ENCODE data around the gene ZSCAN21. TPM values are rescaled to one million over a fixed set of nuclear protein-coding genes. Genes with fewer than 3 reads are reported as not detected.

The ZSCAN21 gene
- polyA plus RNA-seq, 1 experiment, result 10.6 TPM

DNA sequence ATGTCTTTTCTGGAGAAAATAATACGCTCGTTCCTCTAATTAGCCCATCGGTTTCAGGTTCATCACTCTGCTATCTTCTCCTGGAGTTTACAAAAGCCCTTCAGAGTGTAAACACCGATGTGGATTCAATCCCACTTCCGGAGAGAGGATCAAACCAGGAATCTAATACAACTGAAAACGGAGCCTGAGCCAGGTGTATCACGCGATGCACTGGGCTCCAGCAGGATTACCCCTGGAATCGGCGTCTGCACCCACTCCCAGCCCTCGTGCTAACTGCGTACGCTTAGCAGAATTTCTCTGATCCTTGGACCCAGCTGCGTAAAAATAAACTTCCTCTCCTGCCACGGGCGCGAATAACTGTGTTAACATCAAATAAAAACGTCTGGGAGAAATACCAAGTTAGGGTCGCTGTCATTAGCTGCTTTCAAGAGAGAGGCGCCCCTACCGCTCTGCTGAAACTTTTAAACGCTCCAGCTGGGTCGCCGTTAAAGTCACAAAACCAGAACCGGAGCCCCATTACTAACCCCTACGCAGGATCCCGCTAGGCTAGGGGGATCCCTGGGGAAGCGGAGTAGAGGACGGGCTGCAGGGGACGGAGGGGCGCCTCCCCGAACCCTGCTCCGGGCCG, 31.4 kb downstream of the ZSCAN21 start:
- CTCF ChIA-PET, result interaction anchor here (0.7 to 1.4 kb wide), 3 partner anchors 14 to 24 kb away, joined by 3 to 5 read pairs (median 3); partner anchors contain the start of genes AP4M1 and MCM7
- POLR2A ChIA-PET, result no interaction called here
- peaks cover 13% of the 10 kb centered on the region for H3K36me3 ChIP-seq (ENCODE audit: control insufficient read depth, insufficient read depth, low read length)
- H3K27me3 ChIP-seq (ENCODE audit: control insufficient read depth, insufficient read depth, low read length), result no peaks in the 10 kb centered on the region
- peak overlapping the region; percentile 99 for H3K4me3 ChIP-seq (ENCODE audit: low read depth, low read length)
- TF ChIP-seq, protein P1, sequence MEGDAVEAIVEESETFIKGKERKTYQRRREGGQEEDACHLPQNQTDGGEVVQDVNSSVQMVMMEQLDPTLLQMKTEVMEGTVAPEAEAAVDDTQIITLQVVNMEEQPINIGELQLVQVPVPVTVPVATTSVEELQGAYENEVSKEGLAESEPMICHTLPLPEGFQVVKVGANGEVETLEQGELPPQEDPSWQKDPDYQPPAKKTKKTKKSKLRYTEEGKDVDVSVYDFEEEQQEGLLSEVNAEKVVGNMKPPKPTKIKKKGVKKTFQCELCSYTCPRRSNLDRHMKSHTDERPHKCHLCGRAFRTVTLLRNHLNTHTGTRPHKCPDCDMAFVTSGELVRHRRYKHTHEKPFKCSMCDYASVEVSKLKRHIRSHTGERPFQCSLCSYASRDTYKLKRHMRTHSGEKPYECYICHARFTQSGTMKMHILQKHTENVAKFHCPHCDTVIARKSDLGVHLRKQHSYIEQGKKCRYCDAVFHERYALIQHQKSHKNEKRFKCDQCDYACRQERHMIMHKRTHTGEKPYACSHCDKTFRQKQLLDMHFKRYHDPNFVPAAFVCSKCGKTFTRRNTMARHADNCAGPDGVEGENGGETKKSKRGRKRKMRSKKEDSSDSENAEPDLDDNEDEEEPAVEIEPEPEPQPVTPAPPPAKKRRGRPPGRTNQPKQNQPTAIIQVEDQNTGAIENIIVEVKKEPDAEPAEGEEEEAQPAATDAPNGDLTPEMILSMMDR (IDR thresholded peaks at IDR 0.05; ENCODE audit: insufficient read depth, low read depth, low read length), result no peak
- DNase-seq (ENCODE audit: low read depth), result no peak

DNA sequence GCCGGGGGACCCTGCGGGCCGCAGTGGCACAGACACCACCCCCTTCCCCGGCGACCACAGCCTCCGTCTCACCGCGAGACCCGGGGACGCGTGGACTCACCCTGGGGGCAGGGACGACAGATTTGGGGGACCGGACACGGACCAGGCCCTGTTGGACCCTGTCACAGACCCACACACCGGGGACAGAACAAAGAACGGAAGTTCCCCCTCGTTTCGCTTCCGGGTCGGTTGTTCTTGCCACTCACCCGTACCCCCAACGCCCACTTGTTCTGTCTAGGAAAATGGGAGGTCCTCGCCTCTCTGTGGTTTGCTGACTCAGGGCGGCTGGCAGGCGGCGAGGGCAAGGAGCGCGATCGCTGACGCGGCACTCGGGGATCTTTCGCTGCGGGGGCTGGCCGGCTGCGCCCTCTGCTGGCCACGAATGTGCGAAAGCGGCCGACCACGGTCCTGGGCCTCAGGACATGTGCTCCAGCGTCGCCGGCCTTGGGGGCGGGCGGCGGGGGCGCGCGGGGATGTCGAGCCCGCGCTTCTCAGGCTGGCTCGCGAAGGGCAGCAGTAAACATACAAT, 32.0 kb downstream of the ZSCAN21 start, which contains the start of gene ZNF3:
TSS of gene ZNF3 (minus strand) at position 189 of the 568 bp plus-strand sequence. CDS start 4,366 bp downstream, outside the sequence.
- TF ChIP-seq, protein P1 (IDR thresholded peaks at IDR 0.05; ENCODE audit: insufficient read depth, low read depth, low read length), result peak; percentile 86
- no peaks in the 10 kb centered on the region for H3K27me3 ChIP-seq (ENCODE audit: control insufficient read depth, insufficient read depth, low read length)
- CTCF ChIA-PET, result interaction anchor here (0.7 to 1.7 kb wide), 6 partner anchors 14 to 90 kb away, joined by 3 to 6 read pairs (median 5); no protein-coding TSS in a partner anchor
- H3K36me3 ChIP-seq (ENCODE audit: control insufficient read depth, insufficient read depth, low read length), result peaks cover 9% of the 10 kb centered on the region
- peak; percentile 92 for DNase-seq (ENCODE audit: low read depth)
- peak within 1 kb of the TSS; percentile 99 for H3K4me3 ChIP-seq (ENCODE audit: low read depth, low read length)
- POLR2A ChIA-PET, result no interaction called here

DNA sequence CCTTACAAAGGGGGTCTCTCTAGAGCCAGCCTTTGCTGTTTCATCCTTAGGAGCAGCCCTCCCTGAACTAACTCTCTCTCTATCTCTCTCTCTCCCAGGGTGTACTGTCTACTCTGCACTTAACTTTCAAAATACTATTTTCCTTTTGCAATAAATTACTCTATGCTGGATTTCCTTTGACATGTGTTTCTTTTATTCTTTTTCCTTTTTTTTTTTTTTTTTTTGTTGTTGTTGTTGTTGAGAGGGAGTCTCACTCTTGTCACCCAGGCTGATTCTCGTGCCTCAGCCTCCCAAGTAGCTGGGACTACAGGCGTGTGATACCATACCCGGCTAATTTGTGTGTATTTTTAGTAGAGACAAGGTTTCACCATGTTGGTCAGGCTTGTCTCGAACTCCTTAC, 33.4 kb downstream of the ZSCAN21 start:
- CTCF ChIA-PET, result interaction anchor here (0.6 to 1.7 kb wide), 7 partner anchors 12 to 91 kb away, joined by 3 to 6 read pairs (median 3); partner anchors contain the start of gene AP4M1
- Histone ChIP-seq H3K27me3 (ENCODE audit: control insufficient read depth, insufficient read depth, low read length) (no peaks in the 10 kb centered on the region), H3K36me3 (ENCODE audit: control insufficient read depth, insufficient read depth, low read length) (peaks cover 5% of the 10 kb centered on the region; the same call in 1 of the 2 replicates), H3K4me3 (ENCODE audit: low read depth, low read length) (no peak overlapping the region)
- no peak for DNase-seq (ENCODE audit: low read depth)
- POLR2A ChIA-PET, result interaction anchor here (0.7 kb wide), 1 partner anchor 176 kb away, joined by 4 read pairs; no protein-coding TSS in a partner anchor
- TF ChIP-seq, protein P1 (IDR thresholded peaks at IDR 0.05; ENCODE audit: insufficient read depth, low read depth, low read length), result no peak

DNA sequence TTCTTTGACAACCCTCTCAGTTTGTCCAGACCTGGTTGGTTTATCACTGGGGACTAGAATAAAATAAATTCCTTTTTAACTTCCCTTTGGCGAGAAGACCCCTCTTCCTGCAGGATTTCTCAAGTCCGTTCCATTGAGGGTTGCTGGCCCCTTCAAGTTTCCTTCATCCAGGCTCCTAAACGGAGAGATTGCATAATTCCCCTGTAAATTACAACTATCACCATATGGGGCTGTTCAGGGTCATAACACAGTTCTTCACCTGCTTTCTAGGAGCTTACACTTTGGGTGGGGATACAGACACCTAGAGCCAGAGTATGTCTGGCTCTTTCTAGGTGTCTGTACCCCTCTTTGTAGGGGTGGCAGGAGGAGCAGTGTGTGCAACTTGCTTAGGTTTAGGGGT, 35.9 kb downstream of the ZSCAN21 start:
- Histone ChIP-seq H3K4me3 (ENCODE audit: low read depth, low read length) (no peak overlapping the region), H3K27me3 (ENCODE audit: control insufficient read depth, insufficient read depth, low read length) (no peaks in the 10 kb centered on the region), H3K36me3 (ENCODE audit: control insufficient read depth, insufficient read depth, low read length) (peaks cover 2% of the 10 kb centered on the region)
- CTCF ChIA-PET, result no interaction called here
- TF ChIP-seq, protein P1 (IDR thresholded peaks at IDR 0.05; ENCODE audit: insufficient read depth, low read depth, low read length), result no peak
- POLR2A ChIA-PET, result no interaction called here
- DNase-seq (ENCODE audit: low read depth), result no peak

DNA sequence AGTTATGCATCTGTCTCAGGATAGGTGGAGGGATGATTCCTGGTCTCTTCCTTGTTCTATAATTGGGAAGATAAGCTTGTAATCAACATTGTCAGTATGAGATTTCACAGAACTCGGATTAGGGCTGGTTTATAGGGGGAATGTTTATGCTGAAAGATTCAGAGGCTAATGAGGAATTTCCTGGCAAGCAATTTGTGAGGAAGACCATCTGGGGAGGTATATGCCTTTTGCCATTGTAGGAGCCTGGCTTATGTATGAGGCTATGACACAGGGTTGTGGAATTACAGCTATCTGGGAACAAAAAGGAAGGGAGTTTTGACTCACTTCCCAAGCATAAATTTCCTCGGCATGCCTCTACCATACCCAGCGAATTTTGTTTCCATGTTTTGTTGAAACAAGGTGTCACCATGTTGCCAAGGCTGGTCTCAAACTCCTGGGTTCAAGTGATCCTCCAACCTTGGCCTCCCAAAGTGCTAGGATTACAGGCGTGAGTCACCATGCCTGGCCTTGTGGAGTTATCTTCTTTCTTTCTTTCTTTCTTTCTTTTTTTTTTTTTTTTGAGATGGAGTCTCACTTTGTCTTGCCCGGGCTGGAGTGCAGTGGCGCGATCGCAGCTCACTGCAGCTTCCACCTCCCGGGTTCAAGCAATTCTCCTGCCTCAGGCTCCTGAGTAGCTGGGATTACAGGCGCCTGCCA, 37.6 kb downstream of the ZSCAN21 start:
- ChIA-PET CTCF (interaction anchor here (1.0 kb wide), 1 partner anchor 41 kb away, joined by 4 read pairs; no protein-coding TSS in a partner anchor), POLR2A (interaction anchor here (0.6 to 0.8 kb wide), 4 partner anchors 13 to 1488 kb away, joined by 3 to 12 read pairs (median 3); partner anchors contain the start of gene AP4M1)
- TF ChIP-seq, protein P1 (IDR thresholded peaks at IDR 0.05; ENCODE audit: insufficient read depth, low read depth, low read length), result no peak
- peaks cover 16% of the 10 kb centered on the region for H3K36me3 ChIP-seq (ENCODE audit: control insufficient read depth, insufficient read depth, low read length)
- DNase-seq (ENCODE audit: low read depth), result peak; percentile 97
- H3K27me3 ChIP-seq (ENCODE audit: control insufficient read depth, insufficient read depth, low read length), result no peaks in the 10 kb centered on the region
- no peak overlapping the region for H3K4me3 ChIP-seq (ENCODE audit: low read depth, low read length)
